IPS-20b (cell line): ENCODE results near the gene B3GNT9.

ENCODE experiments used
- H3K27ac ChIP-seq: one replicate; pipeline ENCODE4 v1.5.1; 2013; ENCODE audit warnings: low read length
- H3K27me3 ChIP-seq: 2 replicates; pipeline ENCODE4 v1.6.1; 2013; ENCODE audit warnings: mild to moderate bottlenecking, low read length, inconsistent platforms; ENCODE audit not compliant: insufficient read depth
- H3K36me3 ChIP-seq: 2 replicates; pipeline ENCODE4 v1.6.1; 2013; ENCODE audit warnings: low read depth, mild to moderate bottlenecking, inconsistent platforms, low read length, moderate library complexity; ENCODE audit not compliant: insufficient read depth
- H3K4me1 ChIP-seq: 2 replicates; pipeline ENCODE4 v1.6.1; 2013; ENCODE audit warnings: mild to moderate bottlenecking, control low read depth, inconsistent platforms, low read length, moderate library complexity; ENCODE audit not compliant: insufficient read depth
- H3K4me3 ChIP-seq: 2 replicates; pipeline ENCODE4 v1.5.1; 2013; ENCODE audit warnings: mild to moderate bottlenecking, low read length, inconsistent platforms
- H3K9ac ChIP-seq: 2 replicates; pipeline ENCODE4 v1.6.1; 2013; ENCODE audit warnings: low read depth, mild to moderate bottlenecking, inconsistent platforms, low read length, moderate library complexity
- H3K9me3 ChIP-seq: 2 replicates; pipeline ENCODE4 v1.6.1; 2013; ENCODE audit warnings: mild to moderate bottlenecking, low read depth, low read length, inconsistent platforms; ENCODE audit not compliant: insufficient read depth

B3GNT9 gene

GRCh38 chr16:67184453-67184994 is 33.7 kb upstream of the B3GNT9 start:
- Histone ChIP-seq H3K4me3 (peak overlapping the region; percentile 84; the same call in 1 of the 2 replicates), H3K27me3 (peaks cover 34% of the 10 kb centered on the region), H3K27ac (no peak overlapping the region), H3K9ac (no peak overlapping the region), H3K9me3 (no peaks in the 10 kb centered on the region), H3K4me1 (peaks cover 3% of the 10 kb centered on the region; the same call in 1 of the 2 replicates), H3K36me3 (no peaks in the 10 kb centered on the region)

GRCh38 chr16:67183627-67184452 is 33.0 kb upstream of the B3GNT9 start, which contains the start of gene MATCAP1:
MATCAP1 (minus strand) TSS chr16:67183963; CDS start chr16:67180610, 3,353 bp downstream.
- peak within 1 kb of the TSS; percentile 84 for H3K4me3 ChIP-seq
- H3K36me3 ChIP-seq = no peaks in the 10 kb centered on the region
- peaks cover 41% of the 10 kb centered on the region for H3K27me3 ChIP-seq
- H3K4me1 ChIP-seq = peaks cover 3% of the 10 kb centered on the region; the same call in 1 of the 2 replicates
- H3K27ac ChIP-seq = peak within 1 kb of the TSS; percentile 89
- H3K9ac ChIP-seq = peak within 1 kb of the TSS; percentile 86; the same call in 1 of the 2 replicates
- no peaks in the 10 kb centered on the region for H3K9me3 ChIP-seq

- Histone ChIP-seq H3K4me3 (peak overlapping the region; percentile 84), H3K4me1 (peaks cover 3% of the 10 kb centered on the region; the same call in 1 of the 2 replicates), H3K9ac (peak overlapping the region; percentile 86; the same call in 1 of the 2 replicates), H3K36me3 (no peaks in the 10 kb centered on the region), H3K27me3 (peaks cover 46% of the 10 kb centered on the region), H3K27ac (no peak overlapping the region), H3K9me3 (no peaks in the 10 kb centered on the region)
These were observed 32.5 kb upstream of the B3GNT9 start for GRCh38 chr16:67183284-67183626.

- Histone ChIP-seq H3K4me3 (no peak overlapping the region), H3K27me3 (peaks cover 53% of the 10 kb centered on the region), H3K27ac (no peak overlapping the region), H3K9me3 (no peaks in the 10 kb centered on the region), H3K9ac (no peak overlapping the region), H3K4me1 (peaks cover 7% of the 10 kb centered on the region; the same call in 1 of the 2 replicates), H3K36me3 (no peaks in the 10 kb centered on the region)
These were observed 31.5 kb upstream of the B3GNT9 start for GRCh38 chr16:67182288-67182687.

GRCh38 chr16:67181346-67181745 is 30.5 kb upstream of the B3GNT9 start:
- H3K4me3 ChIP-seq = no peak overlapping the region
- H3K36me3 ChIP-seq = no peaks in the 10 kb centered on the region
- H3K27ac ChIP-seq = no peak overlapping the region
- H3K27me3 ChIP-seq = peaks cover 54% of the 10 kb centered on the region
- no peaks in the 10 kb centered on the region for H3K9me3 ChIP-seq
- H3K4me1 ChIP-seq = peaks cover 4% of the 10 kb centered on the region; the same call in 1 of the 2 replicates
- no peak overlapping the region for H3K9ac ChIP-seq

- Histone ChIP-seq H3K36me3 (no peaks in the 10 kb centered on the region), H3K27me3 (peaks cover 54% of the 10 kb centered on the region), H3K9ac (no peak overlapping the region), H3K9me3 (no peaks in the 10 kb centered on the region), H3K27ac (no peak overlapping the region), H3K4me3 (no peak overlapping the region), H3K4me1 (peaks cover 4% of the 10 kb centered on the region; the same call in 1 of the 2 replicates)
These were observed 29.4 kb upstream of the B3GNT9 start for GRCh38 chr16:67180166-67180565.

GRCh38 chr16:67179421-67180080 is 28.8 kb upstream of the B3GNT9 start:
- Histone ChIP-seq H3K4me3 (no peak overlapping the region), H3K4me1 (peaks cover 4% of the 10 kb centered on the region; the same call in 1 of the 2 replicates), H3K27ac (no peak overlapping the region), H3K27me3 (peaks cover 54% of the 10 kb centered on the region), H3K9me3 (no peaks in the 10 kb centered on the region), H3K9ac (no peak overlapping the region), H3K36me3 (no peaks in the 10 kb centered on the region)

- peaks cover 63% of the 10 kb centered on the region for H3K27me3 ChIP-seq
- H3K36me3 ChIP-seq = no peaks in the 10 kb centered on the region
- H3K9ac ChIP-seq = no peak overlapping the region; the same call in 1 of the 2 replicates
- peaks cover 9% of the 10 kb centered on the region; the same call in 1 of the 2 replicates for H3K4me1 ChIP-seq
- peak overlapping the region; percentile 64 for H3K4me3 ChIP-seq
- no peaks in the 10 kb centered on the region for H3K9me3 ChIP-seq
- H3K27ac ChIP-seq = no peak overlapping the region
These were observed 27.2 kb upstream of the B3GNT9 start for GRCh38 chr16:67177743-67178699.

- Histone ChIP-seq H3K9ac (no peak overlapping the region), H3K27me3 (peaks cover 77% of the 10 kb centered on the region), H3K9me3 (no peaks in the 10 kb centered on the region), H3K4me3 (no peak overlapping the region), H3K4me1 (peaks cover 9% of the 10 kb centered on the region; the same call in 1 of the 2 replicates), H3K27ac (no peak overlapping the region), H3K36me3 (no peaks in the 10 kb centered on the region)
These were observed 25.9 kb upstream of the B3GNT9 start for GRCh38 chr16:67176662-67177061.

- H3K4me1 ChIP-seq = peaks cover 13% of the 10 kb centered on the region
- no peak overlapping the region for H3K27ac ChIP-seq
- H3K9ac ChIP-seq = no peak overlapping the region
- H3K4me3 ChIP-seq = peak overlapping the region; percentile 66; the same call in 1 of the 2 replicates
- H3K27me3 ChIP-seq = peaks cover 93% of the 10 kb centered on the region
- H3K36me3 ChIP-seq = no peaks in the 10 kb centered on the region
- H3K9me3 ChIP-seq = no peaks in the 10 kb centered on the region
These were observed 24.0 kb upstream of the B3GNT9 start for GRCh38 chr16:67174706-67175231.
